Breast epithelium (tissue), 4 donors: ENCODE results near the gene VMP1. TPM values are rescaled to one million over a fixed set of nuclear protein-coding genes. Genes with fewer than 3 reads are reported as not detected.

Experiments used
- DNase-seq, 2 donors: peaks; one replicate each; pipeline ENCODE4 v3.0.0-alpha.2; 2019; ENCODE audit warnings: low spot score in 2 of 2
- H3K27ac ChIP-seq, 2 donors: fragments of 200-600 bp; sonication (generic) in 1 of 2; one replicate each; pipeline ENCODE4 v1.5.1; 2016 to 2019; ENCODE audit warnings: mild to moderate bottlenecking in 1 of 2
- H3K27me3 ChIP-seq, 2 donors: fragments of 200-600 bp; sonication (generic) in 1 of 2; one replicate each; pipeline versions ENCODE4 v1.5.1 to v1.6.0; 2017 to 2019; ENCODE audit warnings: control low read depth in 1 of 2, mild to moderate bottlenecking in 1 of 2
- H3K36me3 ChIP-seq: fragments of 200-600 bp; one replicate; pipeline ENCODE4 v1.5.1; 2019
- H3K4me1 ChIP-seq, 2 donors: fragments of 200-600 bp; sonication (generic); one replicate each; pipeline ENCODE4 v1.5.1; 2016 to 2019; ENCODE audit warnings: control low read depth in 1 of 2
- H3K4me3 ChIP-seq, 3 donors: fragments of 200-600 bp; sonication (generic); 1 replicate in 2 of 3; 2 replicates in 1 of 3; pipeline ENCODE4 v1.5.1; 2016 to 2019; ENCODE audit warnings: mild to moderate bottlenecking in 3 of 3, moderate library complexity in 2 of 3
- H3K9me3 ChIP-seq, 2 donors: fragments of 200-600 bp; sonication (generic) in 1 of 2; one replicate each; pipeline ENCODE4 v1.5.1; 2016 to 2019; ENCODE audit warnings: control low read depth in 1 of 2
- CTCF ChIP-seq, 3 donors: fragments of 450-650 bp; IDR thresholded peaks; one replicate each; pipeline ENCODE4 v1.5.1; 2016 to 2017; ENCODE audit warnings: antibody characterized with exemption in 3 of 3, mild to moderate bottlenecking in 3 of 3, moderate library complexity in 3 of 3
- POLR2A ChIP-seq: fragments of 450-650 bp; IDR thresholded peaks from one replicate; pipeline ENCODE4 v1.6.1; 2016; ENCODE audit warnings: antibody characterized with exemption, mild to moderate bottlenecking, moderate library complexity
- POLR2AphosphoS5 ChIP-seq, 3 donors: sonication (generic); formaldehyde crosslinking; IDR thresholded peaks; one replicate each; pipeline ENCODE4 v1.6.1; 2017; ENCODE audit warnings: antibody characterized with exemption in 3 of 3
- intact Hi-C: fragments of 100-400 bp; cut with DNase I; formaldehyde crosslinking; loops from one replicate; pipeline ENCODE4 v1.15.1; 2023; ENCODE audit warnings: low total_unique reads
- total RNA-seq, 3 donors: library from RNA; depleted of rRNA; stranded (reverse); fragments of >200 nt; gene quantifications; one replicate each; pipeline ENCODE4 v1.1.0, GENCODE V29; 2016

The VMP1 gene
- total RNA-seq, 3 donors from 2014 or later, result 142 to 636 (median 489) TPM

- DNase-seq, result no peak
- intact Hi-C loops, result no loop called here
- Histone ChIP-seq H3K27ac (no peak overlapping the region), H3K27me3 (no peaks in the 10 kb centered on the region), H3K36me3 (peaks cover 9% of the 10 kb centered on the region), H3K4me1 (no peaks in the 10 kb centered on the region), H3K9me3 (no peaks in the 10 kb centered on the region), H3K4me3 (no peak overlapping the region)
- TF ChIP-seq POLR2AphosphoS5 (IDR thresholded peaks at IDR 0.05) (no peak), POLR2A (no peak), CTCF (IDR thresholded peaks at IDR 0.05) (no peak)
Measured at GRCh38 chr17:59671386-59671785, 36.1 kb upstream of the VMP1 start.

DNA sequence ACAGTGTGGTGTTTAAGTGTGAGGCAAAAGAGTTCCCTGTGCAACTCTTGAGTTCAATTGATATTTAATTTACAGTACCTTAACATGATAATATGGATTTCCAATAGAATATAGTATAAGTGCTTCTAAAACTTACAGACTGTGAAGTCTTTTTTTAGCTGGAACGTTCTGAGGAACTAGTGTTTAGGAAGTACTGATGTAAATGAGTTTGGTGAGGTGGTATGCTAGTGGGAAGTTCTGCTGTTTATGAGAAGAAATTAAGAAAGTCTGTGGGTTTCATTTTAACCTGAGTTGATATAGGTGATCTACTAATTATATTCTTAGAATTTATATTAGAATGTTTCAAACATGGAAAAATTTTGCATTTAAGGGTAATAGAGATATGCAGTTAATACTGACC, 32.2 kb upstream of the VMP1 start:
- Histone ChIP-seq H3K4me1 (no peaks in the 10 kb centered on the region), H3K9me3 (no peaks in the 10 kb centered on the region), H3K27ac (no peak overlapping the region), H3K27me3 (no peaks in the 10 kb centered on the region), H3K36me3 (peaks cover 15% of the 10 kb centered on the region), H3K4me3 (no peak overlapping the region)
- no peak for DNase-seq
- intact Hi-C loops, result no loop called here
- TF ChIP-seq CTCF (IDR thresholded peaks at IDR 0.05) (no peak), POLR2AphosphoS5 (IDR thresholded peaks at IDR 0.05) (no peak), POLR2A (no peak)

DNA sequence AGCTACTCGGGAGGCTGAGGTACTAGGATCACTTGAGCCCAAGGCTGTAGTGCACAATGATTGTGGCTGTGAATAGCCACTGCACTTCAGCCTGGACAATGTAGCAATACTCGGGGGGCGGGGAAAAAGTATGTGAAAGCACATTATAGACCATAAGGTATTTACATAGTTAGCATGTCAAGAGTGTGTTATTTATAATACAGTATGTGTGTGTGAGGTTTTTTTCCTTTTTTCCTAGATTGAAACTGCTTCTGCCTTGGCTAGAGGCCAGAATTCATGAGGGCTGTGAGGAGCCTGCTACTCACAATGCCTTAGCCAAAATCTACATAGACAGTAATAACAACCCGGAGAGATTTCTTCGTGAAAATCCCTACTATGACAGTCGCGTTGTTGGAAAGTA, 30.7 kb upstream of the VMP1 start:
- Histone ChIP-seq H3K4me1 (no peaks in the 10 kb centered on the region), H3K27me3 (no peaks in the 10 kb centered on the region), H3K27ac (no peak overlapping the region), H3K36me3 (peaks cover 15% of the 10 kb centered on the region), H3K9me3 (no peaks in the 10 kb centered on the region), H3K4me3 (no peak overlapping the region)
- TF ChIP-seq CTCF (IDR thresholded peaks at IDR 0.05), result no peak
- no peak for DNase-seq
- intact Hi-C loops, result no loop called here

GRCh38 chr17:59678918-59679317, 28.5 kb upstream of the VMP1 start:
- H3K27ac ChIP-seq, result no peak overlapping the region

DNA sequence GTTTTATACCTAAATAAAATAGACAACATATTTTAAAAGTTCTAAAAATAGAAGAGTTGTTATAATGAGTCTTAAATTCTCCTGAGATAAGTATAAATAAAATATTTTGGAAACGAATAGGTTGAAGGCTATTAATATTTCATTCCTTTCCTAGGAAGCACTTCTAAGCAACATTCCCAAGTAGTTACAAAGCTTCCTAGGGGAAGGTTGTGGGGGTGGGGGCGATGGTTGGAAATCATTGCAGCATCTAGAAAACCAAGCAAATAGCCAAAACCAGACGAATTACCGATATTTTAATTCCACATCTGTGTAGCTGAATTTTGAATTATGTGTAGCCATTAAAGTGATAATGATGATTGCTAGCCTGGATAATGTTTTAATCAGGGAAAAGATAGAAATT, 27.1 kb upstream of the VMP1 start:
- Histone ChIP-seq H3K36me3 (peaks cover 6% of the 10 kb centered on the region), H3K27me3 (no peaks in the 10 kb centered on the region), H3K9me3 (no peaks in the 10 kb centered on the region), H3K4me3 (no peak overlapping the region), H3K4me1 (no peaks in the 10 kb centered on the region), H3K27ac (no peak overlapping the region)
- DNase-seq, result no peak
- TF ChIP-seq CTCF (IDR thresholded peaks at IDR 0.05) (no peak), POLR2A (no peak), POLR2AphosphoS5 (IDR thresholded peaks at IDR 0.05) (no peak)
- intact Hi-C loops, result no loop called here

More at GRCh38 chr17:59678918-59679317, 28.5 kb upstream of the VMP1 start:
- Histone ChIP-seq H3K9me3 (no peaks in the 10 kb centered on the region), H3K27me3 (no peaks in the 10 kb centered on the region), H3K4me1 (no peaks in the 10 kb centered on the region), H3K36me3 (peaks cover 15% of the 10 kb centered on the region), H3K4me3 (no peak overlapping the region)
- no peak for DNase-seq
- TF ChIP-seq POLR2AphosphoS5 (IDR thresholded peaks at IDR 0.05), result no peak
- TF ChIP-seq POLR2A, result no peak
- TF ChIP-seq CTCF (IDR thresholded peaks at IDR 0.05), result no peak
- intact Hi-C loops, result no loop called here
